GM19455 (cell line): Measurements from ENCODE around the gene EMSY.

Source experiments
- ATAC-seq: cut with Tn5 transposase; IDR thresholded peaks from one replicate; pipeline ENCODE4 v1.9.1; 2021; ENCODE audit not compliant: unreplicated experiment

EMSY gene

GRCh38 chr11:76455931-76456330, 11.1 kb downstream of the EMSY start:
- no peak for ATAC-seq

GRCh38 chr11:76456571-76456970, 11.8 kb downstream of the EMSY start:
- ATAC-seq = no peak

- ATAC-seq = no peak
Measured at GRCh38 chr11:76459299-76459698, 14.5 kb downstream of the EMSY start.

GRCh38 chr11:76459846-76460245, 15.0 kb downstream of the EMSY start:
- ATAC-seq = no peak

GRCh38 chr11:76462317-76462716, 17.5 kb downstream of the EMSY start:
- no peak for ATAC-seq

- no peak for ATAC-seq
Measured at GRCh38 chr11:76465701-76466100, 20.9 kb downstream of the EMSY start.

GRCh38 chr11:76466666-76467065, 21.8 kb downstream of the EMSY start:
- ATAC-seq = no peak

- ATAC-seq = no peak
Measured at GRCh38 chr11:76469141-76469540, 24.3 kb downstream of the EMSY start.

GRCh38 chr11:76471382-76471781, 26.6 kb downstream of the EMSY start:
- ATAC-seq = no peak

GRCh38 chr11:76480241-76480640, 35.4 kb downstream of the EMSY start:
- ATAC-seq = no peak

- ATAC-seq = no peak
Measured at GRCh38 chr11:76491644-76492043, 46.8 kb downstream of the EMSY start.

GRCh38 chr11:76493040-76493439, 48.2 kb downstream of the EMSY start:
- no peak for ATAC-seq

- ATAC-seq = no peak
Measured at GRCh38 chr11:76493626-76494539, 49.1 kb downstream of the EMSY start.

GRCh38 chr11:76495019-76495418, 50.2 kb downstream of the EMSY start:
- no peak for ATAC-seq

GRCh38 chr11:76496174-76496573, 51.4 kb downstream of the EMSY start:
- no peak for ATAC-seq

- no peak for ATAC-seq
Measured at GRCh38 chr11:76501526-76502202, 56.8 kb downstream of the EMSY start.

- no peak for ATAC-seq
Measured at GRCh38 chr11:76506833-76507232, 62.0 kb downstream of the EMSY start.

GRCh38 chr11:76510060-76511047, 65.5 kb downstream of the EMSY start:
- no peak for ATAC-seq

GRCh38 chr11:76512851-76513653, 68.2 kb downstream of the EMSY start:
- no peak for ATAC-seq

- no peak for ATAC-seq
Measured at GRCh38 chr11:76513654-76514034, 68.8 kb downstream of the EMSY start.
